ENCODE data around the gene FASN. TPM values are rescaled to one million over a fixed set of nuclear protein-coding genes. Genes with fewer than 3 reads are reported as not detected.

Gene FASN
- polyA plus RNA-seq, 1 experiment: 11.3 TPM

GRCh38 chr17:82047914-82048570 is 50.0 kb downstream of the FASN start:
- H3K36me3 ChIP-seq (ENCODE audit: control insufficient read depth, insufficient read depth, low read length): peaks cover 20% of the 10 kb centered on the region
- no peak for DNase-seq (ENCODE audit: low read depth)
- ChIA-PET POLR2A (no interaction called here), CTCF (interaction anchor here (0.6 to 1.9 kb wide), 2 partner anchors 10 to 110 kb away, joined by 3 to 5 read pairs; partner anchors contain the start of gene DCXR)
- TF ChIP-seq, protein P1, sequence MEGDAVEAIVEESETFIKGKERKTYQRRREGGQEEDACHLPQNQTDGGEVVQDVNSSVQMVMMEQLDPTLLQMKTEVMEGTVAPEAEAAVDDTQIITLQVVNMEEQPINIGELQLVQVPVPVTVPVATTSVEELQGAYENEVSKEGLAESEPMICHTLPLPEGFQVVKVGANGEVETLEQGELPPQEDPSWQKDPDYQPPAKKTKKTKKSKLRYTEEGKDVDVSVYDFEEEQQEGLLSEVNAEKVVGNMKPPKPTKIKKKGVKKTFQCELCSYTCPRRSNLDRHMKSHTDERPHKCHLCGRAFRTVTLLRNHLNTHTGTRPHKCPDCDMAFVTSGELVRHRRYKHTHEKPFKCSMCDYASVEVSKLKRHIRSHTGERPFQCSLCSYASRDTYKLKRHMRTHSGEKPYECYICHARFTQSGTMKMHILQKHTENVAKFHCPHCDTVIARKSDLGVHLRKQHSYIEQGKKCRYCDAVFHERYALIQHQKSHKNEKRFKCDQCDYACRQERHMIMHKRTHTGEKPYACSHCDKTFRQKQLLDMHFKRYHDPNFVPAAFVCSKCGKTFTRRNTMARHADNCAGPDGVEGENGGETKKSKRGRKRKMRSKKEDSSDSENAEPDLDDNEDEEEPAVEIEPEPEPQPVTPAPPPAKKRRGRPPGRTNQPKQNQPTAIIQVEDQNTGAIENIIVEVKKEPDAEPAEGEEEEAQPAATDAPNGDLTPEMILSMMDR (IDR thresholded peaks at IDR 0.05; ENCODE audit: insufficient read depth, low read depth, low read length): no peak
- H3K4me3 ChIP-seq (ENCODE audit: low read depth, low read length): no peak overlapping the region
- H3K27me3 ChIP-seq (ENCODE audit: control insufficient read depth, insufficient read depth, low read length): no peaks in the 10 kb centered on the region

- TF ChIP-seq, protein P1 (IDR thresholded peaks at IDR 0.05; ENCODE audit: insufficient read depth, low read depth, low read length): no peak
- no peaks in the 10 kb centered on the region for H3K27me3 ChIP-seq (ENCODE audit: control insufficient read depth, insufficient read depth, low read length)
- peaks cover 20% of the 10 kb centered on the region for H3K36me3 ChIP-seq (ENCODE audit: control insufficient read depth, insufficient read depth, low read length)
- CTCF ChIA-PET: interaction anchor here (0.6 to 1.9 kb wide), 2 partner anchors 10 to 111 kb away, joined by 3 to 5 read pairs; partner anchors contain the start of gene DCXR
- DNase-seq (ENCODE audit: low read depth): no peak
- POLR2A ChIA-PET: no interaction called here
- no peak overlapping the region for H3K4me3 ChIP-seq (ENCODE audit: low read depth, low read length)
Measured at GRCh38 chr17:82047379-82047778, 50.7 kb downstream of the FASN start.

GRCh38 chr17:82046903-82047302 is 51.1 kb downstream of the FASN start:
- CTCF ChIA-PET: interaction anchor here (1.9 kb wide), 1 partner anchor 9 kb away, joined by 5 read pairs; the partner anchor contains the start of gene DCXR
- no peak for DNase-seq (ENCODE audit: low read depth)
- H3K36me3 ChIP-seq (ENCODE audit: control insufficient read depth, insufficient read depth, low read length): peaks cover 20% of the 10 kb centered on the region
- POLR2A ChIA-PET: no interaction called here
- H3K27me3 ChIP-seq (ENCODE audit: control insufficient read depth, insufficient read depth, low read length): no peaks in the 10 kb centered on the region
- H3K4me3 ChIP-seq (ENCODE audit: low read depth, low read length): no peak overlapping the region
- TF ChIP-seq, protein P1 (IDR thresholded peaks at IDR 0.05; ENCODE audit: insufficient read depth, low read depth, low read length): no peak

- POLR2A ChIA-PET: no interaction called here
- DNase-seq (ENCODE audit: low read depth): no peak
- Histone ChIP-seq H3K4me3 (ENCODE audit: low read depth, low read length) (no peak overlapping the region), H3K27me3 (ENCODE audit: control insufficient read depth, insufficient read depth, low read length) (no peaks in the 10 kb centered on the region), H3K36me3 (ENCODE audit: control insufficient read depth, insufficient read depth, low read length) (peaks cover 20% of the 10 kb centered on the region)
- CTCF ChIA-PET: interaction anchor here (1.9 kb wide), 1 partner anchor 8 kb away, joined by 5 read pairs; the partner anchor contains the start of gene DCXR
- TF ChIP-seq, protein P1 (IDR thresholded peaks at IDR 0.05; ENCODE audit: insufficient read depth, low read depth, low read length): no peak
Measured at GRCh38 chr17:82045936-82046484, 52.0 kb downstream of the FASN start.

GRCh38 chr17:82043507-82043906 is 54.5 kb downstream of the FASN start:
- TF ChIP-seq, protein P1 (IDR thresholded peaks at IDR 0.05; ENCODE audit: insufficient read depth, low read depth, low read length): no peak
- ChIA-PET CTCF (interaction anchor here (1.2 kb wide), 1 partner anchor 23 kb away, joined by 3 read pairs; no protein-coding TSS in a partner anchor), POLR2A (no interaction called here)
- no peak overlapping the region for H3K4me3 ChIP-seq (ENCODE audit: low read depth, low read length)
- no peak for DNase-seq (ENCODE audit: low read depth)
- peaks cover 8% of the 10 kb centered on the region for H3K36me3 ChIP-seq (ENCODE audit: control insufficient read depth, insufficient read depth, low read length)
- H3K27me3 ChIP-seq (ENCODE audit: control insufficient read depth, insufficient read depth, low read length): no peaks in the 10 kb centered on the region
